A549 (cell line): Measurements from ENCODE around the gene BMPR2. TPM values are rescaled to one million over a fixed set of nuclear protein-coding genes. Genes with fewer than 3 reads are reported as not detected.
"Not testable (repeated sequence)": the region's sequence is repeated elsewhere in the genome, so short reads cannot be mapped to it uniquely, and the experiment has no call there.

Experiments used
- ATAC-seq, 2 experiments: fragments of 200-7000 bp in 1 of 2; fragments of >200 bp in 1 of 2; cut with Nextera tagmentation in 1 of 2; cut with Tn5 transposase in 1 of 2; 3 replicates each; pipeline versions ENCODE4 v1.8.0 to v1.9.1; 2018 to 2020; ENCODE audit warnings: mild to moderate bottlenecking in 1 of 2, moderate library complexity in 1 of 2
- CTCF ChIA-PET: fragments of 300-600 bp; sonication (Branson Sonifier 250); formaldehyde crosslinking; extraction: SDS; loops from one replicate; lab custom pipeline; 2021; ENCODE audit warnings: antibody characterized with exemption, inconsistent platforms; lab: Yijun Ruan, JAX
- POLR2A ChIA-PET: fragments of 350-600 bp; formaldehyde crosslinking; extraction: SDS; loops from one replicate; lab custom pipeline; 2021; ENCODE audit warnings: antibody characterized with exemption, inconsistent platforms; lab: Yijun Ruan, JAX
- DNase-seq, 2 experiments: peaks; one replicate each; pipeline versions ENCODE4 v3.0.0 to v3.0.0-alpha.2; 2011 to 2016; ENCODE audit warnings: low read depth in 1 of 2, low spot score in 1 of 2
- FAIRE-seq: peaks from 2 replicates; lab custom pipeline; 2011; peaks lifted over from hg19 to GRCh38; lab: Jason Lieb, UNC
- H3K27ac ChIP-seq, 2 experiments: fragments of >200 bp; sonication (Bioruptor Twin); formaldehyde crosslinking; 3 replicates each; pipeline ENCODE4 v1.5.1; 2016 to 2017
- H3K4me1 ChIP-seq: fragments of >200 bp; sonication (Bioruptor Twin); formaldehyde crosslinking; 3 replicates; pipeline ENCODE4 v1.6.1; 2016
- H3K4me2 ChIP-seq: fragments of >200 bp; sonication (Bioruptor Twin); formaldehyde crosslinking; 3 replicates; pipeline ENCODE4 v1.6.1; 2016
- H3K4me3 ChIP-seq: fragments of >200 bp; sonication (Bioruptor Twin); formaldehyde crosslinking; 3 replicates; pipeline ENCODE4 v1.5.1; 2016
- H3K9me3 ChIP-seq: fragments of >200 bp; sonication (Bioruptor Twin); formaldehyde crosslinking; 3 replicates; pipeline ENCODE4 v1.6.1; 2016
- BHLHE40 ChIP-seq: IDR thresholded peaks from 2 replicates; pipeline ENCODE4 v1.6.1; 2012; ENCODE audit warnings: low read depth, low read length, inconsistent platforms
- CEBPB ChIP-seq, 2 experiments: fragments of >200 bp in 1 of 2; sonication (Bioruptor Twin) in 1 of 2; formaldehyde crosslinking in 1 of 2; IDR thresholded peaks; 2 replicates each; pipeline ENCODE4 v1.6.1; 2012 to 2016
- CHD2 ChIP-seq: fragments of 150-350 bp; IDR thresholded peaks from 2 replicates; pipeline ENCODE4 v1.6.1; 2014; ENCODE audit warnings: low read length; ENCODE audit not compliant: partially characterized antibody
- EHF ChIP-seq: fragments of 250-450 bp; sonication (Bioruptor Pico); IDR thresholded peaks from 2 replicates; pipeline ENCODE4 v1.5.0; 2020; ENCODE audit warnings: mild to moderate bottlenecking
- ESRRA ChIP-seq: fragments of 150-350 bp; IDR thresholded peaks from 2 replicates; pipeline ENCODE4 v1.6.1; 2014; ENCODE audit warnings: mild to moderate bottlenecking, low read length, borderline replicate concordance
- FOXS1 ChIP-seq: fragments of 250-450 bp; sonication (Bioruptor Pico); IDR thresholded peaks from 2 replicates; pipeline ENCODE4 v1.5.0; 2020; ENCODE audit warnings: mild to moderate bottlenecking, moderate library complexity
- GATA3 ChIP-seq: IDR thresholded peaks from 2 replicates; pipeline ENCODE4 v1.6.1; 2012; ENCODE audit warnings: borderline replicate concordance
- HDAC2 ChIP-seq: fragments of 200-600 bp; sonication (generic); IDR thresholded peaks from 2 replicates; pipeline ENCODE4 v1.6.1; 2016
- HES2 ChIP-seq: fragments of >200 bp; sonication (Bioruptor Twin); formaldehyde crosslinking; IDR thresholded peaks from 2 replicates; pipeline ENCODE4 v1.6.1; 2016
- HEYL ChIP-seq: fragments of 250-450 bp; sonication (Bioruptor Pico); IDR thresholded peaks from 2 replicates; pipeline ENCODE4 v1.8.0; 2021; ENCODE audit warnings: mild to moderate bottlenecking, moderate library complexity
- HMGXB4 ChIP-seq: fragments of 250-450 bp; sonication (Bioruptor Pico); IDR thresholded peaks from 2 replicates; pipeline ENCODE4 v1.5.0; 2021; ENCODE audit warnings: mild to moderate bottlenecking, moderate library complexity, borderline replicate concordance
- HOXA7 ChIP-seq: fragments of 250-450 bp; sonication (Bioruptor Pico); IDR thresholded peaks from 2 replicates; pipeline ENCODE4 v1.5.0; 2020; ENCODE audit warnings: mild to moderate bottlenecking, moderate library complexity
- HOXB13 ChIP-seq: fragments of 250-450 bp; sonication (Bioruptor Pico); IDR thresholded peaks from 2 replicates; pipeline ENCODE4 v1.5.0; 2020; ENCODE audit warnings: low read depth, mild to moderate bottlenecking, moderate library complexity
- JUN ChIP-seq, 2 experiments: fragments of >200 bp; sonication (Bioruptor Twin); formaldehyde crosslinking; IDR thresholded peaks; 2 replicates in 1 of 2; 3 replicates in 1 of 2; pipeline ENCODE4 v1.6.1; 2016 to 2017
- KDM5A ChIP-seq: fragments of 200-600 bp; sonication (generic); IDR thresholded peaks from 2 replicates; pipeline ENCODE4 v1.6.1; 2016; ENCODE audit warnings: antibody characterized with exemption, mild to moderate bottlenecking
- NPAS2 ChIP-seq: fragments of 250-450 bp; sonication (Bioruptor Pico); IDR thresholded peaks from 2 replicates; pipeline ENCODE4 v1.8.0; 2022; ENCODE audit warnings: mild to moderate bottlenecking, moderate library complexity, borderline replicate concordance
- NR3C1 ChIP-seq: fragments of >200 bp; sonication (Bioruptor Twin); formaldehyde crosslinking; IDR thresholded peaks from 3 replicates; pipeline ENCODE4 v1.6.1; 2017
- PHF8 ChIP-seq: fragments of 200-600 bp; sonication (generic); IDR thresholded peaks from 2 replicates; pipeline ENCODE4 v1.6.1; 2016; ENCODE audit warnings: low read depth, mild to moderate bottlenecking, antibody characterized with exemption, moderate library complexity, borderline replicate concordance
- POLR2AphosphoS2 ChIP-seq: conservative IDR thresholded peaks from 2 replicates; pipeline ENCODE4 v1.6.1; 2012; ENCODE audit warnings: low read length, improper control_type of control experiment, inconsistent platforms
- RAD21 ChIP-seq, 2 experiments: fragments of >200 bp in 1 of 2; sonication (Bioruptor Twin) in 1 of 2; formaldehyde crosslinking in 1 of 2; IDR thresholded peaks in 1 of 2; conservative IDR thresholded peaks in 1 of 2; 2 replicates in 1 of 2; 3 replicates in 1 of 2; pipeline ENCODE4 v1.6.1; 2012 to 2018; ENCODE audit warnings: inconsistent platforms in 1 of 2
- RARB ChIP-seq: fragments of 250-450 bp; sonication (Bioruptor Pico); IDR thresholded peaks from 2 replicates; pipeline ENCODE4 v1.8.0; 2021; ENCODE audit warnings: mild to moderate bottlenecking, moderate library complexity
- RNF2 ChIP-seq: fragments of 200-600 bp; sonication (generic); IDR thresholded peaks from 2 replicates; pipeline ENCODE4 v1.6.1; 2016; ENCODE audit warnings: low read depth, mild to moderate bottlenecking, antibody characterized with exemption, moderate library complexity, borderline replicate concordance
- SREBF2 ChIP-seq: fragments of 450-650 bp; IDR thresholded peaks from 2 replicates; pipeline ENCODE4 v1.6.1; 2014; ENCODE audit warnings: mild to moderate bottlenecking, moderate library complexity
- TFCP2L1 ChIP-seq: fragments of 250-450 bp; sonication (Bioruptor Pico); IDR thresholded peaks from 2 replicates; pipeline ENCODE4 v1.5.0; 2021; ENCODE audit warnings: mild to moderate bottlenecking
- TP53 ChIP-seq: fragments of 250-450 bp; sonication (Bioruptor Pico); IDR thresholded peaks from 2 replicates; pipeline ENCODE4 v1.5.0; 2021; ENCODE audit warnings: mild to moderate bottlenecking, moderate library complexity
- ZC3H11A ChIP-seq: fragments of 450-650 bp; IDR thresholded peaks from 2 replicates; pipeline ENCODE4 v1.6.1; 2014; ENCODE audit warnings: antibody characterized with exemption, mild to moderate bottlenecking
- ZNF302 ChIP-seq: fragments of 250-450 bp; sonication (Bioruptor Pico); IDR thresholded peaks from 2 replicates; pipeline ENCODE4 v1.9.0; 2021; ENCODE audit warnings: inconsistent platforms, mild to moderate bottlenecking, moderate library complexity
- ZSCAN20 ChIP-seq: fragments of 250-450 bp; sonication (Bioruptor Pico); IDR thresholded peaks from 2 replicates; pipeline ENCODE4 v1.8.0; 2022; ENCODE audit warnings: mild to moderate bottlenecking, moderate library complexity
- WGBS: methylation state at CpG from one replicate; pipeline ENCODE4 v1.1.6; 2017; ENCODE audit errors: missing lambda C conversion rate; 5-methylcytosine and 5-hydroxymethylcytosine counted together
- polyA plus RNA-seq, 4 experiments: library from polyadenylated mRNA; depleted of rRNA in 3 of 4; stranded (reverse); fragments of >200 nt; fragmentation: RNase III in 1 of 4; extraction: RNeasy Plus Mini Kit Qiagen cat#74134 plus additional on column Dnase treatment in 1 of 4; gene quantifications; 2 replicates in 3 of 4; 3 replicates in 1 of 4; pipeline ENCODE4 v1.2.3, GENCODE V29; 2011 to 2017

The BMPR2 gene
- polyA plus RNA-seq, 2 of the 4 experiments (the other 2 are of a cell fraction) = 13.9 to 46.3 TPM

GRCh38 chr2:202529389-202529788 lies 153.3 kb downstream of the BMPR2 start:
- TF ChIP-seq NPAS2 (CRISPR knock-in tag) = no peak
- no peak for TF ChIP-seq CHD2
- 34% methylated on average over 1 of the region's 1 CpG for WGBS
- POLR2A ChIA-PET = no interaction called here

GRCh38 chr2:202530038-202530437 lies 153.9 kb downstream of the BMPR2 start:
- 62% methylated on average over 1 of the region's 1 CpG for WGBS
- H3K27ac ChIP-seq = no peak overlapping the region
- FAIRE-seq = no peak
- ATAC-seq = no peak
- ChIA-PET CTCF (interaction anchor here (0.6 kb wide), 1 partner anchor 23 kb away, joined by 4 read pairs; no protein-coding TSS in a partner anchor), POLR2A (no interaction called here)
- peaks cover 16% of the 10 kb centered on the region; the same call in 2 of the 3 replicates for H3K4me1 ChIP-seq
- TF ChIP-seq TFCP2L1 = no peak
- no peak for TF ChIP-seq HEYL (CRISPR knock-in tag)
- no peak for TF ChIP-seq RNF2
- TF ChIP-seq ZSCAN20 (CRISPR knock-in tag) = no peak
- TF ChIP-seq GATA3 = no peak
- TF ChIP-seq HOXB13 (CRISPR knock-in tag) = no peak
- TF ChIP-seq ESRRA = no peak
- TF ChIP-seq RARB (CRISPR knock-in tag) = no peak
- TF ChIP-seq HOXA7 (CRISPR knock-in tag) = no peak
- TF ChIP-seq CEBPB (IDR thresholded peaks at IDR 0.05) = no peak
- TF ChIP-seq PHF8 = no peak
- no peak for TF ChIP-seq HES2
- TF ChIP-seq ZNF302 (CRISPR knock-in tag) = no peak
- no peak for TF ChIP-seq JUN (IDR thresholded peaks at IDR 0.05)
- no peak for TF ChIP-seq HDAC2
- TF ChIP-seq KDM5A = no peak
- no peak for TF ChIP-seq SREBF2
- TF ChIP-seq RAD21 (conservative IDR thresholded peaks at IDR 0.05 in 1 of 2, IDR thresholded peaks at IDR 0.05 in 1 of 2) = no peak
- TF ChIP-seq POLR2AphosphoS2 = no peak
- 0 out of 3 replicates have a peak overlapping the region, but pooled peaks have one; percentile 10 for H3K4me2 ChIP-seq
- H3K4me3 ChIP-seq = no peak overlapping the region
- no peak for DNase-seq
- H3K9me3 ChIP-seq = no peaks in the 10 kb centered on the region

More at GRCh38 chr2:202529389-202529788, 153.3 kb downstream of the BMPR2 start:
- FAIRE-seq (no peak), ATAC-seq (no peak), DNase-seq (no peak)
- Histone ChIP-seq H3K4me3 (no peak overlapping the region), H3K4me2 (no peak overlapping the region), H3K27ac (no peak overlapping the region), H3K9me3 (no peaks in the 10 kb centered on the region), H3K4me1 (peaks cover 16% of the 10 kb centered on the region; the same call in 2 of the 3 replicates)
- CTCF ChIA-PET = no interaction called here

- DNase-seq, H3K9me3 ChIP-seq, H3K4me2 ChIP-seq, H3K4me1 ChIP-seq, FAIRE-seq, H3K4me3 ChIP-seq, H3K27ac ChIP-seq, ATAC-seq, POLR2A ChIA-PET, CTCF ChIA-PET: not testable (repeated sequence)
- WGBS = no CpG with 5 or more reads among the region's 30 CpGs
These were observed 159.2 kb downstream of the BMPR2 start for GRCh38 chr2:202535290-202535689.

- FAIRE-seq (no peak), DNase-seq (no peak), ATAC-seq (no peak)
- 90% methylated on average over 3 of the region's 3 CpGs for WGBS
- Histone ChIP-seq H3K4me2 (no peak overlapping the region), H3K4me1 (no peaks in the 10 kb centered on the region), H3K4me3 (no peak overlapping the region), H3K9me3 (no peaks in the 10 kb centered on the region)
- CTCF ChIA-PET = interaction anchor here (0.5 kb wide), 1 partner anchor 10 kb away, joined by 3 read pairs; no protein-coding TSS in a partner anchor
- POLR2A ChIA-PET = no interaction called here
- TF ChIP-seq GATA3 = no peak
- no peak for TF ChIP-seq NR3C1
- TF ChIP-seq RARB (CRISPR knock-in tag) = no peak
- no peak for TF ChIP-seq HMGXB4 (CRISPR knock-in tag)
- TF ChIP-seq FOXS1 (CRISPR knock-in tag) = no peak
- no peak for TF ChIP-seq ZSCAN20 (CRISPR knock-in tag)
- no peak for TF ChIP-seq EHF (CRISPR knock-in tag)
- no peak for TF ChIP-seq ESRRA
- no peak for TF ChIP-seq ZC3H11A
- no peak for TF ChIP-seq BHLHE40
- TF ChIP-seq POLR2AphosphoS2 = no peak
- no peak for TF ChIP-seq TP53
- no peak for TF ChIP-seq KDM5A
- TF ChIP-seq, all 56 proteins: peak for 0
- H3K27ac ChIP-seq = no peak overlapping the region
These were observed 165.0 kb downstream of the BMPR2 start for GRCh38 chr2:202541137-202541536.
